ENCODE data around the gene NSMCE4A. TPM values are rescaled to one million over a fixed set of nuclear protein-coding genes. Genes with fewer than 3 reads are reported as not detected.

Gene NSMCE4A
- polyA plus RNA-seq, 1 donor from 2014 or later, result 133 TPM

GRCh38 chr10:121956111-121957061 is 18.6 kb downstream of the NSMCE4A start:
- no peaks in the 10 kb centered on the region for H3K79me2 ChIP-seq (replicated peaks; ENCODE audit: insufficient read depth, low read length)
- no peaks in the 10 kb centered on the region for H3K36me3 ChIP-seq (ENCODE audit: insufficient read depth, low read length)
- no peak overlapping the region for H3K4me3 ChIP-seq (ENCODE audit: low read length)
- H3F3A ChIP-seq (ENCODE audit: insufficient read depth, low read length, poor library complexity, severe bottlenecking), result no peaks in the 10 kb centered on the region
- H3K27ac ChIP-seq (ENCODE audit: low read length), result no peak overlapping the region
- H3K4me2 ChIP-seq (ENCODE audit: low read length), result no peak overlapping the region
- H3K9me3 ChIP-seq (ENCODE audit: low read length), result no peaks in the 10 kb centered on the region
- no peaks in the 10 kb centered on the region for H4K20me1 ChIP-seq (ENCODE audit: insufficient read depth)
- no peak overlapping the region for H3K9ac ChIP-seq (ENCODE audit: low read length)
- H2AFZ ChIP-seq (ENCODE audit: low read depth, low read length), result no peak overlapping the region
- H3K9me2 ChIP-seq (ENCODE audit: insufficient read depth, low read length), result no peaks in the 10 kb centered on the region
- no peaks in the 10 kb centered on the region for H3K27me3 ChIP-seq (ENCODE audit: insufficient read depth, low read depth, low read length)
- TF ChIP-seq CTCF (IDR thresholded peaks at IDR 0.05; ENCODE audit: poor library complexity, severe bottlenecking) (no peak), MXI1 (conservative IDR thresholded peaks at IDR 0.05; ENCODE audit: poor library complexity, severe bottlenecking) (no peak), EP300 (conservative IDR thresholded peaks at IDR 0.05; ENCODE audit: poor library complexity, severe bottlenecking) (no peak), EZH2 (IDR thresholded peaks at IDR 0.05; ENCODE audit: borderline replicate concordance, insufficient read depth, low read length, poor library complexity, severe bottlenecking) (no peak), POLR2AphosphoS5 (IDR thresholded peaks at IDR 0.05) (no peak), REST (IDR thresholded peaks at IDR 0.05; ENCODE audit: borderline replicate concordance) (no peak), SMC3 (conservative IDR thresholded peaks at IDR 0.05; ENCODE audit: poor library complexity) (no peak), RAD21 (conservative IDR thresholded peaks at IDR 0.05) (no peak), TAF1 (IDR thresholded peaks at IDR 0.05; ENCODE audit: low read depth) (no peak)

GRCh38 chr10:121952226-121952625 is 22.8 kb downstream of the NSMCE4A start:
- no peaks in the 10 kb centered on the region for H4K20me1 ChIP-seq (ENCODE audit: insufficient read depth)
- H3K4me2 ChIP-seq (ENCODE audit: low read length), result no peak overlapping the region
- TF ChIP-seq REST (IDR thresholded peaks at IDR 0.05; ENCODE audit: borderline replicate concordance) (no peak), EP300 (conservative IDR thresholded peaks at IDR 0.05; ENCODE audit: poor library complexity, severe bottlenecking) (no peak), POLR2AphosphoS5 (IDR thresholded peaks at IDR 0.05) (no peak), TAF1 (IDR thresholded peaks at IDR 0.05; ENCODE audit: low read depth) (no peak), CTCF (IDR thresholded peaks at IDR 0.05; ENCODE audit: poor library complexity, severe bottlenecking) (no peak), MXI1 (conservative IDR thresholded peaks at IDR 0.05; ENCODE audit: poor library complexity, severe bottlenecking) (no peak), SMC3 (conservative IDR thresholded peaks at IDR 0.05; ENCODE audit: poor library complexity) (no peak), EZH2 (IDR thresholded peaks at IDR 0.05; ENCODE audit: borderline replicate concordance, insufficient read depth, low read length, poor library complexity, severe bottlenecking) (no peak), RAD21 (conservative IDR thresholded peaks at IDR 0.05) (no peak)
- H3K27ac ChIP-seq (ENCODE audit: low read length), result no peak overlapping the region
- H2AFZ ChIP-seq (ENCODE audit: low read depth, low read length), result no peak overlapping the region
- H3K27me3 ChIP-seq (ENCODE audit: insufficient read depth, low read depth, low read length), result no peaks in the 10 kb centered on the region
- H3K9me2 ChIP-seq (ENCODE audit: insufficient read depth, low read length), result no peaks in the 10 kb centered on the region
- H3F3A ChIP-seq (ENCODE audit: insufficient read depth, low read length, poor library complexity, severe bottlenecking), result no peaks in the 10 kb centered on the region
- no peaks in the 10 kb centered on the region for H3K36me3 ChIP-seq (ENCODE audit: insufficient read depth, low read length)
- no peak overlapping the region for H3K9ac ChIP-seq (ENCODE audit: low read length)
- no peaks in the 10 kb centered on the region for H3K79me2 ChIP-seq (replicated peaks; ENCODE audit: insufficient read depth, low read length)
- no peaks in the 10 kb centered on the region for H3K9me3 ChIP-seq (ENCODE audit: low read length)
- H3K4me3 ChIP-seq (ENCODE audit: low read length), result no peak overlapping the region
